Embryonic facial prominence (tissue), 1 donor: Measurements from ENCODE around the gene SPOCK2.

ENCODE experiments used
- DNase-seq: peaks from one replicate; pipeline ENCODE4 v3.0.0-alpha.2; 2016; ENCODE audit errors: extremely low spot score

The SPOCK2 gene

DNA sequence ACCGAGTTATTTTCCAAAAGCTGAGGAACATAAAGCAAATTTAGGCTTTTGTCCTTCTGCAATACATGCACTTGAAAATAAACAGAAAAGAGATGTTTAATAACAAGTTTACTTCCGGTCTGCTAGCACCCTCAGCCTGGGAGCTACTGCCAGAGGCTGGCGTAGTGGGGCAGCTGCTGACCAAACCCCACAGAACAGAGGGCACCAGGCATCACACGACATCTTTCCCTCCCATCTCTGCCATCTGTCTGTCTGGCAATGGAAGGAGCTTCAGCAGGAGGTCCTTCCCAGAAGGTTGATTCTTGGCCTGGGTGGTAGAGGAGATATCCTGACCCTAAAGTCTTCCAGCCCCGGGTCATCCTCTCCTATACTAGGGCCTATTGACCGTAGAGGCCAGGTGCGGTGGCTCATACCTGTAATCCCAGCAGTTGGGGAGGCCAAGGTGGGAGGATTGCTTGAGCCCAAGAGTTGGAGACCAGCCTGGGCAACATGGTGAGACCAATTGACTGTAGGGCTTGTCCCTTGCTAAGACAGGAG is 76.3 kb downstream of the SPOCK2 start:
- no peak for DNase-seq

DNA sequence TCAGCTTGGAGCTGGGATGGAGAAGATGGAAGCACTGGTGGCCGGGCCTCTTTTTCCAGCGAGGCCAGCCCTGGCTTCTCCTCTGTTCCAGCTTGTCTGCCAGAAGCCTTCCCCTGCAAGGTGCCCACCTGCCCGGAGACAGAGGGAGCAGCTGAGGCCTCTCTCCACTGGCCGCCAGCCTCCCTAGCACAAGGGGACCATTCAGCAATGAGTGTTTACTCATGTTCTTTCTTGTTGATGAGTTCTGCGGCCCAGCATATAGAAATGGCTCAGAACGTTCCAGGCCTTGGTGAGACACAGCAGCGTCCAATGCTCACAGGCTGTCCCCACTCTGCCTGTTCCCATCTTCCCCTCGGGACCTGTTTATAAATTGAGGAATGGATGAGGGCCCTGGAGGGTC is 76.9 kb downstream of the SPOCK2 start:
- no peak for DNase-seq

DNA sequence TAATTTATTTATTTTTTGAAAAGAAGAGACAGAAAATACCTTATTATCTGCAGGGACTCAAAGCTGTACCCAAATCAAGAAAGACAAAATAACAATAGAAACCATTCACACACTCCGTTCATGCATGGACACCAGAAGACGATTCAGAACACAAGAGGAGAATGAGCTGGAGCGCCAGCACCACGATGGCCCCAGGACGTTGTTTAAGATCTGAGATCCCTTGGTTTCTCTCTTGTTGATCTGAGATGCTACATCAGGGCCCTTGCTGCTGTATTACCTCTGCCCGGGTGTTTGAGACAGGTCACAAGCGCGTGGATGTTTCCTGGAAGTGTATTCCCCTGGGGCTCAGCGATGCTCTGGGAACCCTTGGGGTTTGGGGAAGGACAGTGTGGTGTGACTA is 77.3 kb downstream of the SPOCK2 start:
- no peak for DNase-seq

DNA sequence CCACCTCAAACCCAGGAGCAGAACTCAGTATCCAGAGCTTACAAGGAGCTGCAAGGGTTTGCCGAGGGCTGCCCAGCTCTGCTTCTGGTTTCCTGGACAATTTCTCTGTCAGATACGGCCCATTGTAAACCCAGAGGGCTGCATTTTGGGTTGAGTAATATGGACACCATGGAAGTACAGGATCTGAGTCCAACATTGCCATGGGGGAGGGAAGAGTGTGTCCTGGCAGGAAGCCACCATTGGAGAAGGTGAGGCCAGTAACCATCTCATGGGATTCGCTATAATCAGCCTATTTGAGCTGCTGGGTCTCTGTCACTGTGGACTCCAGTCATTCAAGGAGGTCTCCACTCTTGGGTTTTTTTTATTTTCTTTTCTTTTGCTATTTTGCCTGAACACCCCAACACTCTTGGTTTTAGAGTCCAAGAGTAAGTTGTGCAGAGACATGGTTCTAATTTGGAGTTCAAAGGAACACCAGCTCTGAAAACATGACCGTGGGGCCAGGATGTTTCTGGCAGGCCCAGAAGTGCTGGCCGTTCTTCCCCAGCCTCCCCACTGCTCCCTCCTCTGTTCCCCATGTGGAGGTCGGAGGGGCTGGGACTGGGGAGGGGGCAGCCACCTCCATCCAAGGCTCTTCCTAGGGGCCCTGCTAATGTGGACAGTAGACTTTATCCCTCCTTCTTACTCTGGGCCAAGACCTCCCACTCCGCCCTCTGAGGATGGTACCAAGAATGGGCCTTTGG is 77.9 kb downstream of the SPOCK2 start:
- no peak for DNase-seq

DNA sequence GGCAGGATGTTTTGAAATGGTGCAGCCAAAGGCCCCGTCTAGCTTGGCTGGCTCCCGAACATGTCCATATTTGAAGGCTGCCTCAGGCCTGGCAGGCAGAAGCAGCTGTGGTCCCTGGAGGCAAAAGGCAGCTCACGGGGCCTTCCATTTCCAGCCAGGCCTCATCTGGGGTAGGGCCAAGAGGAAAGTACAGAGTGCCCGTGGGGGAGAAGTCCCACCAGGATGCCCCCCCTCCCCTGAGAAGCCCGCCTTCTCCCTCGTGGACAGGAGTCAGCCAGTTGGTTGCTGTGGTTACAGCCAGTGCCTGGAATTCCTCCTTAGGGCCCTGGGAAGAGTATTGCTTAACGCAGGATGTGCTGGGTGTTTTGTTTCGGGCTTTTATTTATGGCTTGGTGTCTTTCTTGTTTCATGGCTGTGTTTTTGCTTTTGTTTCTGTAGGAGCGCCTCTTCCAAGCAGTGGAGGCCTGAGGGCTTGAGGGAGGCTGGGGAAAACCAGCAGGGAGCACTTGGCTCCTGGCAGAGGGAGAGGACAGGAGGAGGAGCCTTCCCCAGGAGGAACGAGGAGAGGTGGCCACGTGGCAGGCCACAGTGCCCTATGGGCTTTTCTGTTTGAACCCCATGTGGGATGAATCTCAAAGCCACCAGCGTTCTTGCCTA is 78.8 kb downstream of the SPOCK2 start:
- no peak for DNase-seq

DNA sequence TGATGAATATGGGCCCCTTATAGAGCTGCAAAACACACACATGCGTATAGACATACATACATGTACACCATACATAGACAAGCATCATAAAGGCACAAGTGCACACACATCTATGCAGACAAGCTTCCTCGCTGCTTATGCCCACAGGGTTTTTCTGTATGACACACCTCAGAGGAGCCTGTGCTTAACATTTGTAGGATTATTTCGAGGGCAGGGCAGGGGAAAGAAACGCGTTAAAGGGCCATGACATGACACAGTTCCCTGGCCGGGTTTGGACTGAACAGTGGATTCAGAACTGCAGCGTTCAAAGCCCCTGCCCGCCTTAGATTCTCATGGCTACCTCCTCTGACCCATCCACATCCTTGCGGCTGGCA is 79.3 kb downstream of the SPOCK2 start:
- DNase-seq = no peak
